ENCODE measurements around the gene GLIPR2.
A peak's percentile ranks its signal among the peaks of the same experiment; 100 is the strongest.
"Not testable (repeated sequence)": the region's sequence is repeated elsewhere in the genome, so short reads cannot be mapped to it uniquely, and the experiment has no call there.

GLIPR2 gene, protein sequence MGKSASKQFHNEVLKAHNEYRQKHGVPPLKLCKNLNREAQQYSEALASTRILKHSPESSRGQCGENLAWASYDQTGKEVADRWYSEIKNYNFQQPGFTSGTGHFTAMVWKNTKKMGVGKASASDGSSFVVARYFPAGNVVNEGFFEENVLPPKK

GRCh38 chr9:36136272-36136893 lies at the start of gene GLIPR2:
Gene GLIPR2, plus strand, starts transcription at chr9:36136733. Its CDS starts 46 bp downstream, at chr9:36136779.
- DNase-seq (ENCODE audit: low read depth, low spot score), result no peak
- TF ChIP-seq, protein P1, sequence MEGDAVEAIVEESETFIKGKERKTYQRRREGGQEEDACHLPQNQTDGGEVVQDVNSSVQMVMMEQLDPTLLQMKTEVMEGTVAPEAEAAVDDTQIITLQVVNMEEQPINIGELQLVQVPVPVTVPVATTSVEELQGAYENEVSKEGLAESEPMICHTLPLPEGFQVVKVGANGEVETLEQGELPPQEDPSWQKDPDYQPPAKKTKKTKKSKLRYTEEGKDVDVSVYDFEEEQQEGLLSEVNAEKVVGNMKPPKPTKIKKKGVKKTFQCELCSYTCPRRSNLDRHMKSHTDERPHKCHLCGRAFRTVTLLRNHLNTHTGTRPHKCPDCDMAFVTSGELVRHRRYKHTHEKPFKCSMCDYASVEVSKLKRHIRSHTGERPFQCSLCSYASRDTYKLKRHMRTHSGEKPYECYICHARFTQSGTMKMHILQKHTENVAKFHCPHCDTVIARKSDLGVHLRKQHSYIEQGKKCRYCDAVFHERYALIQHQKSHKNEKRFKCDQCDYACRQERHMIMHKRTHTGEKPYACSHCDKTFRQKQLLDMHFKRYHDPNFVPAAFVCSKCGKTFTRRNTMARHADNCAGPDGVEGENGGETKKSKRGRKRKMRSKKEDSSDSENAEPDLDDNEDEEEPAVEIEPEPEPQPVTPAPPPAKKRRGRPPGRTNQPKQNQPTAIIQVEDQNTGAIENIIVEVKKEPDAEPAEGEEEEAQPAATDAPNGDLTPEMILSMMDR (IDR thresholded peaks at IDR 0.05; ENCODE audit: insufficient read depth, low read length, missing control alignments), result peak; percentile 14
- POLR2A ChIA-PET, result interaction anchor here (0.8 to 1.9 kb wide), 4 partner anchors 12 to 66 kb away, joined by 3 to 13 read pairs (median 7); no protein-coding TSS in a partner anchor
- CTCF ChIA-PET, result interaction anchor here (0.8 to 6.3 kb wide), 6 partner anchors 8 to 92 kb away, joined by 3 to 45 read pairs (median 4); partner anchors contain the start of gene CLTA
- H3K4me3 ChIP-seq (ENCODE audit: low read depth, low read length), result peak within 1 kb of the TSS; percentile 64

GRCh38 chr9:36087054-36087453 lies 49.5 kb upstream of the GLIPR2 start:
- DNase-seq (ENCODE audit: low read depth, low spot score); H3K4me3 ChIP-seq (ENCODE audit: low read depth, low read length): not testable (repeated sequence)
- CTCF ChIA-PET, result interaction anchor here (0.9 to 2.9 kb wide), 3 partner anchors 10 to 13 kb away, joined by 3 to 6 read pairs (median 4); no protein-coding TSS in a partner anchor
- POLR2A ChIA-PET, result interaction anchor here (1.6 kb wide), 1 partner anchor 12 kb away, joined by 6 read pairs; no protein-coding TSS in a partner anchor

DNA sequence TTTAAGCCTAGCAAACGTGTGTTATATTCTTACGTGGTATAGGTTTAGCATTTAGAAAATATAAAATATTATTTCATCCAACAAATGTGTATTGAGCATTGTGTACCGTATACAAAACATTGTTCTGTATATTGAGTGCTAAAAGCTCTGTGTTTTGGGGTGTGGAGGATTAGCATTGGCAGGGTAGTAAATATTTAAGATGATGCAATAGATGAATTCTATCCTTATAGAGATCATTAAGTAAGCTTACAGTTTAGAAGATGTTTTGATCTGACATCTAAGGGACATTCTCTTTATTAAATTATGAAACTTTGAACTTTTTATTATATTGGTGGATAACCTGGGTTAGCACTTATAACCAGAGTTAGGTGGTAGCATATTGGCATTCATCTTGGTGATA lies 48.5 kb upstream of the GLIPR2 start:
- POLR2A ChIA-PET, result interaction anchor here (1.6 kb wide), 1 partner anchor 13 kb away, joined by 6 read pairs; no protein-coding TSS in a partner anchor
- DNase-seq (ENCODE audit: low read depth, low spot score), result no peak
- no peak overlapping the region for H3K4me3 ChIP-seq (ENCODE audit: low read depth, low read length)
- CTCF ChIA-PET, result interaction anchor here (0.9 to 2.9 kb wide), 4 partner anchors 11 to 56 kb away, joined by 3 to 6 read pairs (median 3); no protein-coding TSS in a partner anchor
- TF ChIP-seq, protein P1 (IDR thresholded peaks at IDR 0.05; ENCODE audit: insufficient read depth, low read length, missing control alignments), result no peak

GRCh38 chr9:36091026-36091953 lies 45.2 kb upstream of the GLIPR2 start:
- DNase-seq (ENCODE audit: low read depth, low spot score), result no peak
- no peak overlapping the region for H3K4me3 ChIP-seq (ENCODE audit: low read depth, low read length)
- ChIA-PET POLR2A (no interaction called here), CTCF (interaction anchor here (0.5 to 1.3 kb wide), 5 partner anchors 12 to 75 kb away, joined by 3 to 4 read pairs (median 3); no protein-coding TSS in a partner anchor)
- TF ChIP-seq, protein P1 (IDR thresholded peaks at IDR 0.05; ENCODE audit: insufficient read depth, low read length, missing control alignments), result no peak

GRCh38 chr9:36092014-36092413 lies 44.5 kb upstream of the GLIPR2 start:
- POLR2A ChIA-PET, result no interaction called here
- no peak overlapping the region for H3K4me3 ChIP-seq (ENCODE audit: low read depth, low read length)
- CTCF ChIA-PET, result interaction anchor here (0.8 to 1.3 kb wide), 5 partner anchors 11 to 74 kb away, joined by 3 to 4 read pairs (median 3); no protein-coding TSS in a partner anchor
- TF ChIP-seq, protein P1 (IDR thresholded peaks at IDR 0.05; ENCODE audit: insufficient read depth, low read length, missing control alignments), result no peak
- DNase-seq (ENCODE audit: low read depth, low spot score), result no peak

- H3K4me3 ChIP-seq (ENCODE audit: low read depth, low read length), result no peak overlapping the region
- TF ChIP-seq, protein P1 (IDR thresholded peaks at IDR 0.05; ENCODE audit: insufficient read depth, low read length, missing control alignments), result no peak
- ChIA-PET POLR2A (no interaction called here), CTCF (interaction anchor here (0.8 to 1.3 kb wide), 5 partner anchors 11 to 73 kb away, joined by 3 to 4 read pairs (median 3); no protein-coding TSS in a partner anchor)
- no peak for DNase-seq (ENCODE audit: low read depth, low spot score)
These were observed 43.9 kb upstream of the GLIPR2 start for GRCh38 chr9:36092509-36093215.

Data from AG04449 (cell line).